Liver (tissue), 9 donors: ENCODE data around the gene CNNM2. TPM values are rescaled to one million over a fixed set of nuclear protein-coding genes. Genes with fewer than 3 reads are reported as not detected.

ENCODE experiments used
- DNase-seq: peaks from one replicate; pipeline ENCODE4 v3.0.0-alpha.2; 2017; ENCODE audit warnings: low spot score
- H3K27ac ChIP-seq, 2 donors: one replicate each; pipeline ENCODE4 v1.7.0; 2013; ENCODE audit warnings: inconsistent platforms in 2 of 2, low read length in 2 of 2, control low read depth in 1 of 2, low read depth in 1 of 2, mild to moderate bottlenecking in 1 of 2
- H3K27me3 ChIP-seq, 4 donors: one replicate each; pipeline versions ENCODE4 v1.6.1 to v1.7.0; 2013; ENCODE audit warnings: low read length in 3 of 4, inconsistent platforms in 1 of 4, mild to moderate bottlenecking in 1 of 4, moderate library complexity in 1 of 4; ENCODE audit not compliant: control insufficient read depth in 4 of 4, insufficient read depth in 4 of 4
- H3K36me3 ChIP-seq, 4 donors: one replicate each; pipeline versions ENCODE4 v1.6.1 to v1.7.0; 2013; ENCODE audit warnings: low read length in 3 of 4, mild to moderate bottlenecking in 3 of 4, low read depth in 1 of 4, moderate library complexity in 1 of 4; ENCODE audit not compliant: control insufficient read depth in 4 of 4, insufficient read depth in 3 of 4
- H3K4me1 ChIP-seq, 4 donors: one replicate each; pipeline versions ENCODE4 v1.6.1 to v1.7.0; 2013; ENCODE audit warnings: low read length in 3 of 4, mild to moderate bottlenecking in 3 of 4, moderate library complexity in 1 of 4; ENCODE audit not compliant: control insufficient read depth in 4 of 4, insufficient read depth in 4 of 4
- H3K4me3 ChIP-seq, 3 donors: one replicate each; pipeline versions ENCODE4 v1.6.1 to v1.7.0; 2013; ENCODE audit warnings: low read length in 3 of 3, control low read depth in 1 of 3, low read depth in 1 of 3, mild to moderate bottlenecking in 1 of 3
- H3K9ac ChIP-seq, 2 donors: one replicate each; pipeline ENCODE4 v1.7.0; 2013; ENCODE audit warnings: low read length in 2 of 2, mild to moderate bottlenecking in 2 of 2, moderate library complexity in 2 of 2, control low read depth in 1 of 2, low read depth in 1 of 2
- H3K9me3 ChIP-seq, 4 donors: one replicate each; pipeline versions ENCODE4 v1.6.1 to v1.7.0; 2013; ENCODE audit warnings: low read length in 3 of 4; ENCODE audit not compliant: control insufficient read depth in 4 of 4
- CTCF ChIP-seq: fragments of 150-350 bp; IDR thresholded peaks from 2 replicates; pipeline ENCODE4 v1.5.1; 2017; ENCODE audit warnings: improper control_type of control experiment, low read depth, low read length; ENCODE audit not compliant: missing input control
- FOXA1 ChIP-seq: IDR thresholded peaks from 2 replicates; pipeline ENCODE4 v1.6.1; 2016; ENCODE audit warnings: antibody characterized with exemption
- FOXA2 ChIP-seq: IDR thresholded peaks from 2 replicates; pipeline ENCODE4 v1.6.1; 2016; ENCODE audit warnings: antibody characterized with exemption
- GABPA ChIP-seq, 2 donors: IDR thresholded peaks in 1 of 2; conservative IDR thresholded peaks in 1 of 2; 2 replicates each; pipeline ENCODE4 v1.6.1; 2016; ENCODE audit warnings: antibody characterized with exemption in 2 of 2, mild to moderate bottlenecking in 1 of 2, moderate library complexity in 1 of 2
- HNF4A ChIP-seq, 2 donors: conservative IDR thresholded peaks; 2 replicates each; pipeline ENCODE4 v1.6.1; 2016; ENCODE audit warnings: antibody characterized with exemption in 2 of 2, mild to moderate bottlenecking in 2 of 2
- HNF4G ChIP-seq: IDR thresholded peaks from 2 replicates; pipeline ENCODE4 v1.6.1; 2016; ENCODE audit warnings: antibody characterized with exemption
- JUND ChIP-seq, 2 donors: IDR thresholded peaks; 2 replicates each; pipeline ENCODE4 v1.6.1; 2016; ENCODE audit warnings: antibody characterized with exemption in 2 of 2
- MAX ChIP-seq: IDR thresholded peaks from 2 replicates; pipeline ENCODE4 v1.6.1; 2016; ENCODE audit warnings: antibody characterized with exemption
- NR2F2 ChIP-seq: IDR thresholded peaks from 2 replicates; pipeline ENCODE4 v1.6.1; 2016; ENCODE audit warnings: antibody characterized with exemption
- RAD21 ChIP-seq, 2 donors: IDR thresholded peaks; 2 replicates each; pipeline ENCODE4 v1.6.1; 2016; ENCODE audit warnings: antibody characterized with exemption in 2 of 2, mild to moderate bottlenecking in 2 of 2
- REST ChIP-seq: IDR thresholded peaks from 2 replicates; pipeline ENCODE4 v1.6.1; 2016; ENCODE audit warnings: antibody characterized with exemption, mild to moderate bottlenecking
- RXRA ChIP-seq, 2 donors: IDR thresholded peaks; 2 replicates each; pipeline ENCODE4 v1.6.1; 2017 to 2018; ENCODE audit warnings: antibody characterized with exemption in 2 of 2, mild to moderate bottlenecking in 1 of 2
- SP1 ChIP-seq: IDR thresholded peaks from 2 replicates; pipeline ENCODE4 v1.6.1; 2018; ENCODE audit warnings: antibody characterized with exemption, mild to moderate bottlenecking
- TAF1 ChIP-seq: conservative IDR thresholded peaks from 2 replicates; pipeline ENCODE4 v1.6.1; 2016; ENCODE audit warnings: antibody characterized with exemption, mild to moderate bottlenecking
- YY1 ChIP-seq: IDR thresholded peaks from 2 replicates; pipeline ENCODE4 v1.6.1; 2016; ENCODE audit warnings: antibody characterized with exemption, mild to moderate bottlenecking
- ZBTB33 ChIP-seq: IDR thresholded peaks from 2 replicates; pipeline ENCODE4 v1.6.1; 2016; ENCODE audit warnings: antibody characterized with exemption
- WGBS: extraction: QIAGEN DNeasy Blood & Tissue Kit; methylation state at CpG from one replicate; pipeline ENCODE4 v1.1.7; 2013; 5-methylcytosine and 5-hydroxymethylcytosine counted together
- polyA plus RNA-seq, 2 donors: library from polyadenylated mRNA; stranded (reverse) in 1 of 2; unstranded in 1 of 2; fragments of 200-250 nt in 1 of 2; fragments of >200 nt in 1 of 2; fragmentation: Nextera tagmentation in 1 of 2; extraction: Ambion mirVana in 1 of 2; gene quantifications; one replicate each; pipeline versions ENCODE4 v1.2.1 to v1.2.3, GENCODE V29; 2013 to 2015
- total RNA-seq, 2 donors: library from RNA; depleted of rRNA; stranded (reverse); fragments of >200 nt; gene quantifications; one replicate each; pipeline ENCODE4 v1.2.3, GENCODE V29; 2014
- donor health status: healthy.
- donor health status: healthy.
- donor health status: healthy.
- donor health status: healthy.
- donor health status: healthy.

CNNM2 gene
- total and polyA plus RNA-seq, 4 donors, result 2.0 to 10.8 (median 6.9) TPM

GRCh38 chr10:102959360-102959759 is 41.3 kb downstream of the CNNM2 start:
- 97% methylated on average over 1 of the region's 1 CpG for WGBS
- no peaks in the 10 kb centered on the region for H3K36me3 ChIP-seq
- no peak overlapping the region for H3K27ac ChIP-seq
- no peak overlapping the region for H3K4me3 ChIP-seq
- DNase-seq, result no peak
- H3K9me3 ChIP-seq, result no peaks in the 10 kb centered on the region
- no peak overlapping the region for H3K9ac ChIP-seq
- peaks cover 0 to 2% (median under 1%) of the 10 kb centered on the region in 4 donors for H3K4me1 ChIP-seq
- no peaks in the 10 kb centered on the region for H3K27me3 ChIP-seq
- no peak for TF ChIP-seq ZBTB33
- TF ChIP-seq RXRA (IDR thresholded peaks at IDR 0.05), result no peak
- TF ChIP-seq JUND (IDR thresholded peaks at IDR 0.05), result no peak
- TF ChIP-seq REST, result no peak
- TF ChIP-seq HNF4A (conservative IDR thresholded peaks at IDR 0.05), result no peak
- TF ChIP-seq HNF4G, result no peak
- no peak for TF ChIP-seq GABPA (IDR thresholded peaks at IDR 0.05 in 1 of 2, conservative IDR thresholded peaks at IDR 0.05 in 1 of 2)
- TF ChIP-seq TAF1, result no peak
- TF ChIP-seq YY1, result no peak
- TF ChIP-seq NR2F2, result no peak
- no peak for TF ChIP-seq RAD21 (IDR thresholded peaks at IDR 0.05)
- TF ChIP-seq FOXA2, result no peak
- no peak for TF ChIP-seq MAX
- no peak for TF ChIP-seq SP1

GRCh38 chr10:102960157-102960556 is 42.1 kb downstream of the CNNM2 start:
- no peak overlapping the region for H3K9ac ChIP-seq
- no peak for DNase-seq
- no peaks in the 10 kb centered on the region for H3K27me3 ChIP-seq
- H3K9me3 ChIP-seq, result no peaks in the 10 kb centered on the region
- no peaks in the 10 kb centered on the region for H3K36me3 ChIP-seq
- no peak overlapping the region for H3K27ac ChIP-seq
- peaks cover 2 to 8% (median 5%) of the 10 kb centered on the region in 4 donors for H3K4me1 ChIP-seq
- no peak overlapping the region for H3K4me3 ChIP-seq
- TF ChIP-seq CTCF (no peak), MAX (no peak), FOXA2 (no peak), YY1 (no peak), FOXA1 (no peak), HNF4A (conservative IDR thresholded peaks at IDR 0.05) (no peak), RAD21 (IDR thresholded peaks at IDR 0.05) (no peak), SP1 (no peak), REST (no peak), RXRA (IDR thresholded peaks at IDR 0.05) (no peak), TAF1 (no peak)
- WGBS, result 82% methylated on average over 5 of the region's 5 CpGs
